Mesenchymal stem cell (in vitro differentiated cells and primary cell): ENCODE results near the gene RNF146.

Experiments
- DNase-seq: peaks from one replicate; pipeline ENCODE4 v3.0.0-alpha.2; 2013
- H2AFZ ChIP-seq: one replicate; pipeline ENCODE4 v1.6.1; 2013; ENCODE audit warnings: low read depth, mild to moderate bottlenecking, control low read depth, inconsistent platforms, low read length, moderate library complexity
- H2AK5ac ChIP-seq: 2 replicates; pipeline ENCODE4 v1.6.1; 2013; ENCODE audit warnings: low read length, moderate library complexity, mild to moderate bottlenecking, inconsistent platforms; ENCODE audit not compliant: severe bottlenecking
- H2BK120ac ChIP-seq: one replicate; pipeline ENCODE4 v1.6.1; 2013; ENCODE audit warnings: low read depth, mild to moderate bottlenecking, inconsistent platforms, low read length, moderate library complexity
- H2BK12ac ChIP-seq, 2 experiments: one replicate each; pipeline ENCODE4 v1.6.1; 2013; ENCODE audit warnings: inconsistent platforms in 2 of 2, low read length in 2 of 2, mild to moderate bottlenecking in 2 of 2, moderate library complexity in 2 of 2, control low read depth in 1 of 2
- H2BK15ac ChIP-seq: one replicate; pipeline ENCODE4 v1.6.1; 2013; ENCODE audit warnings: mild to moderate bottlenecking, low read depth, inconsistent platforms; ENCODE audit not compliant: poor library complexity, severe bottlenecking
- H2BK5ac ChIP-seq: 2 replicates; pipeline ENCODE4 v1.6.1; 2013; ENCODE audit warnings: low read depth, mild to moderate bottlenecking, low read length, control low read depth, inconsistent platforms; ENCODE audit not compliant: poor library complexity, severe bottlenecking
- H3K14ac ChIP-seq, 2 experiments: one replicate each; pipeline ENCODE4 v1.6.1; 2013; ENCODE audit warnings: inconsistent platforms in 2 of 2, low read length in 2 of 2, control low read depth in 1 of 2, mild to moderate bottlenecking in 1 of 2, moderate library complexity in 1 of 2
- H3K18ac ChIP-seq, 2 experiments: one replicate each; pipeline ENCODE4 v1.6.1; 2013; ENCODE audit warnings: inconsistent platforms in 2 of 2, low read length in 2 of 2, control low read depth in 1 of 2, low read depth in 1 of 2, mild to moderate bottlenecking in 1 of 2
- H3K23ac ChIP-seq, 2 experiments: one replicate each; pipeline ENCODE4 v1.6.1; 2013; ENCODE audit warnings: inconsistent platforms in 2 of 2, low read length in 2 of 2, mild to moderate bottlenecking in 2 of 2, moderate library complexity in 2 of 2, control low read depth in 1 of 2
- H3K27ac ChIP-seq: 2 replicates; pipeline ENCODE4 v1.5.1; 2013; ENCODE audit warnings: mild to moderate bottlenecking, moderate library complexity, low read length, control low read depth, inconsistent platforms; ENCODE audit not compliant: poor library complexity, severe bottlenecking
- H3K27me3 ChIP-seq, 2 experiments: 2 replicates each; pipeline versions ENCODE4 v1.6.1 to v1.7.0; 2013; ENCODE audit warnings: low read length in 2 of 2, mild to moderate bottlenecking in 2 of 2, moderate library complexity in 2 of 2, control low read depth in 1 of 2, inconsistent platforms in 1 of 2; ENCODE audit not compliant: control insufficient read depth in 1 of 2, insufficient read depth in 1 of 2
- H3K36me3 ChIP-seq, 2 experiments: 2 replicates each; pipeline versions ENCODE4 v1.6.1 to v1.7.0; 2013; ENCODE audit warnings: low read length in 2 of 2, control low read depth in 1 of 2, inconsistent platforms in 1 of 2, low read depth in 1 of 2, mild to moderate bottlenecking in 1 of 2; ENCODE audit not compliant: insufficient read depth in 2 of 2, control insufficient read depth in 1 of 2
- H3K4ac ChIP-seq, 2 experiments: one replicate each; pipeline ENCODE4 v1.6.1; 2013; ENCODE audit warnings: inconsistent platforms in 2 of 2, low read length in 2 of 2, mild to moderate bottlenecking in 2 of 2, moderate library complexity in 2 of 2, control low read depth in 1 of 2, low read depth in 1 of 2
- H3K4me1 ChIP-seq: 2 replicates; pipeline ENCODE4 v1.6.1; 2013; ENCODE audit warnings: low read depth, low read length, control low read depth; ENCODE audit not compliant: control insufficient read depth, insufficient read depth
- H3K4me2 ChIP-seq: 2 replicates; pipeline ENCODE4 v1.6.1; 2013; ENCODE audit warnings: low read length, mild to moderate bottlenecking, inconsistent platforms; ENCODE audit not compliant: poor library complexity, severe bottlenecking
- H3K4me3 ChIP-seq, 2 experiments: 2 replicates each; pipeline versions ENCODE4 v1.5.1 to v1.7.0; 2013; ENCODE audit warnings: low read length in 2 of 2, mild to moderate bottlenecking in 2 of 2, control low read depth in 1 of 2, low read depth in 1 of 2; ENCODE audit not compliant: insufficient read depth in 1 of 2
- H3K79me1 ChIP-seq: replicated peaks from 2 replicates; pipeline ENCODE4 v1.6.1; 2013; ENCODE audit warnings: mild to moderate bottlenecking, control low read depth, low read length, inconsistent platforms; ENCODE audit not compliant: poor library complexity, severe bottlenecking
- H3K9ac ChIP-seq: 2 replicates; pipeline ENCODE4 v1.7.0; 2013; ENCODE audit warnings: mild to moderate bottlenecking, low read length, moderate library complexity
- H3K9me3 ChIP-seq: 2 replicates; pipeline ENCODE4 v1.7.0; 2013; ENCODE audit warnings: mild to moderate bottlenecking, low read length; ENCODE audit not compliant: control insufficient read depth
- H4K8ac ChIP-seq: one replicate; pipeline ENCODE4 v1.6.1; 2013; ENCODE audit warnings: inconsistent platforms, mild to moderate bottlenecking, low read length, moderate library complexity
- H4K91ac ChIP-seq: one replicate; pipeline ENCODE4 v1.6.1; 2013; ENCODE audit warnings: mild to moderate bottlenecking, low read length, inconsistent platforms
- WGBS: methylation state at CpG from one replicate; pipeline ENCODE4 v1.1.7; 2013; ENCODE audit warnings: mixed read lengths; 5-methylcytosine and 5-hydroxymethylcytosine counted together

The RNF146 gene

DNA sequence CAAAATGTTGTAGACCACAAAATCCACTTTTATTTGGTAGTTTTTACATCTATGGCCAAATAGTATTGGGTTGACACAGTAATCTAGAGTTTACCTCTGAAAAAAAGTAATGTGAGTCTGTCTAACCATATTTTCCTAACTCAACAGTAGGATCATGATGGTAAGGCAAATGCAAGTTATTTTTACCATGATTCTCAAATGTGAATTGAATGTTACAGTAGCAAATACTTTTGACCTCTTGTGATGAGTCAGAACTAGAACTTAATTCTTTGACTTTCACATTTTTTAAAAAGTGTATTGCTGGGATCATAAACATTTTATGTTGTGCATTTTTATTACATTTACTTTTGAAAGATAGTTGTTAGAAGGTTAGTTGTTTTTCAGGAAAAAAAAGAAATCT, 22.0 kb downstream of the RNF146 start:
- H3K4me1 ChIP-seq, result no peaks in the 10 kb centered on the region
- H3K4me3 ChIP-seq, result no peak overlapping the region
- DNase-seq, result peak; percentile 43
- no peak overlapping the region for H3K4ac ChIP-seq
- H2BK120ac ChIP-seq, result no peak overlapping the region
- peaks cover 9 to 82% of the 10 kb centered on the region in 2 experiments for H3K36me3 ChIP-seq
- no peak overlapping the region for H3K27ac ChIP-seq
- H3K4me2 ChIP-seq, result no peak overlapping the region
- H2BK5ac ChIP-seq, result no peak overlapping the region
- H4K8ac ChIP-seq, result no peak overlapping the region
- no peak overlapping the region for H3K23ac ChIP-seq
- H3K9me3 ChIP-seq, result no peaks in the 10 kb centered on the region
- H2AK5ac ChIP-seq, result no peak overlapping the region
- H3K27me3 ChIP-seq, result no peaks in the 10 kb centered on the region
- H2BK15ac ChIP-seq, result no peak overlapping the region
- H3K9ac ChIP-seq, result no peak overlapping the region
- no peak overlapping the region for H2AFZ ChIP-seq
- no peak overlapping the region for H2BK12ac ChIP-seq
- no peak overlapping the region for H4K91ac ChIP-seq
- peaks cover 9% of the 10 kb centered on the region for H3K79me1 ChIP-seq
- H3K14ac ChIP-seq, result no peak overlapping the region
- no peak overlapping the region for H3K18ac ChIP-seq

DNA sequence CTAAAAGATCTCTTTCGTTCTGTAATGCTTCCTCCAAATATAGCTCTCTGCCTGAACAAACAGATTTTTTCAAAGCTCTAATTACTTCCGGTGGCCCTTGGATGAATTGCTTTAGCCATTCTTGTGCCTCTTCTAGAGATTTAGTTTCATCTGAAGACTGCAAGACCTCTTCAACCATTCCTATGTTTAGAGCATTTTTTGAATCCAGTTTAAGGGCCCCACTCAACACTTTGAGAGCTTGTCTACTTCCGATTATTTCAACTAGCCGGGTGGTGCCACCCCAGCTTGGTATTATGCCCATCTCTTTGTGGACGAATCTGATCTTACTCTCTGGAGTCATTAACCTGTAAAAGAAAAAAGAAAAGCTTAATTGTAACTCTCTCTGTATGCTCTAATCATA, 23.3 kb downstream of the RNF146 start:
- no peak overlapping the region for H4K8ac ChIP-seq
- no peak overlapping the region for H3K27ac ChIP-seq
- no peaks in the 10 kb centered on the region for H3K4me1 ChIP-seq
- H2BK120ac ChIP-seq, result no peak overlapping the region
- H3K23ac ChIP-seq, result no peak overlapping the region
- H3K4me3 ChIP-seq, result no peak overlapping the region
- H4K91ac ChIP-seq, result no peak overlapping the region
- no peak for DNase-seq
- no peak overlapping the region for H2AK5ac ChIP-seq
- H3K36me3 ChIP-seq, result peaks cover 9 to 79% of the 10 kb centered on the region in 2 experiments
- H3K9ac ChIP-seq, result no peak overlapping the region
- 93% methylated on average over 4 of the region's 5 CpGs for WGBS
- H2AFZ ChIP-seq, result no peak overlapping the region
- H3K4ac ChIP-seq, result no peak overlapping the region
- no peak overlapping the region for H3K14ac ChIP-seq
- H3K4me2 ChIP-seq, result no peak overlapping the region
- no peak overlapping the region for H2BK15ac ChIP-seq
- H2BK12ac ChIP-seq, result no peak overlapping the region
- no peak overlapping the region for H3K18ac ChIP-seq
- H3K27me3 ChIP-seq, result no peaks in the 10 kb centered on the region
- no peak overlapping the region for H2BK5ac ChIP-seq
- H3K79me1 ChIP-seq, result peaks cover 11% of the 10 kb centered on the region
- H3K9me3 ChIP-seq, result no peaks in the 10 kb centered on the region

DNA sequence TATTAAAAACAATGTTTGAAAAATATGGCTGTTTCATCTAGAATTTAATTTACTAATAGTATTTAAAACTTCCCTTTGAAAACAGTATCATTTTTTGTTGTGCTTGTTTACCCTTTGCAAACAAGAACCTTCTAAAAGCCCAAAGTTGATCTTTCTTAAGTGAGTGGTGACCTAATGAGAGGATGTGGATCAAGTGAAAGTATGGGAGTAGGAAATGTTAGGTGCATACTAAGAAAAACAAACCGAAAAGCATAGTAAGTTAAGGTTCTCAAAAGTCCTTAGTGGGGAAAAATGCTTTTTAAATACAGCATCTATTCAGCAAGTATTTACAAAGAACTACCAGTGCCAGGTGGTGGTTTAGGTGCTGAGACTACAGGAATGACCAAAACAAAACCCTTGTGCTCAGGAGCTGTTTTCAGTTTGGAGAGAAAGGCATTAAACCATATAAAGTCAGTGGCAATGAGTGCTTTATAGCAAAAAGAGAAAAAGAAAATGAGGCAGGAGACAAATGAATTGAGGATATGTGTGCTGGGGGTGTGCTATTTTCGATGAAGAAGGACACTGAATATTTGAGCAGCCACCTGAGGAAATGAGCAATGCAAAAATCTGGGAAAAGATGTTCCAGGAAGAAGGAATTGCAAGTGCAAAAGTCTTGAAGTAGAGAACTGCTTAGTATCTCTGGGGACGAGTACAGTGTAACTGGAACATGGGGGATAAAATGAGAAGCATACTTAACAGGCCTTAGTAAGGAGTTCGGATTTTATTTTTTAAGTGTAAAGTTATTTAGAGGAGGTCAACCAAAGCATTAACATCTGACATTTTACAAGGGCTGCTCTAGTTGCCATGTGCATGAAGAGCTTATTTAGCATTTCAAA, 24.0 kb downstream of the RNF146 start:
- Histone ChIP-seq H3K9ac (peak overlapping the region; percentile 42), H3K23ac (no peak overlapping the region), H3K27me3 (no peaks in the 10 kb centered on the region), H3K9me3 (no peaks in the 10 kb centered on the region), H3K4ac (no peak overlapping the region), H4K8ac (no peak overlapping the region), H2BK12ac (no peak overlapping the region), H2BK5ac (no peak overlapping the region), H3K14ac (no peak overlapping the region), H3K4me1 (no peaks in the 10 kb centered on the region), H3K36me3 (peaks cover 9 to 78% of the 10 kb centered on the region in 2 experiments), H2BK120ac (no peak overlapping the region), H3K18ac (no peak overlapping the region), H3K4me3 (peak overlapping the region in 1 of 2 experiments; percentile 45), H2BK15ac (no peak overlapping the region), H2AK5ac (no peak overlapping the region), H3K79me1 (peaks cover 9% of the 10 kb centered on the region), H4K91ac (no peak overlapping the region), H3K4me2 (no peak overlapping the region), H3K27ac (no peak overlapping the region), H2AFZ (no peak overlapping the region)
- WGBS, result 91% methylated on average over 4 of the region's 4 CpGs
- no peak for DNase-seq

DNA sequence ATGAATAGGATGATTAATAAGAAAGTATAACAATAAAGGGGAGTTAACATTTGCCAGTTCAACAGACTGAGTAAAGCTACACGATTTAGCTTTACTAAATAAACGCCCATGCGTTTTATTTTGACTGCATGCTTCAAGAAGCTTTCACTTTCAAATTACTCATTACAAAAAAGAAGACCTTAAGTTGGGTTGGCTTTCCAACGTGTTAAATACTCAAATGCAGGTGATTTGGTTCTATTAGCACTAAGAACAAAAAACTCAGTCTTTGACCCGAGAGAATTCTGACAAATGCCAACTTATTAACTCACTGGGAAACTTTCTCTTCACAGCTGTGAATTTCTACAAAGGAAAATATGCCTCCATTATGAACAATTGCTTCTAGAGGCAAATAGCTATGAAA, 24.8 kb downstream of the RNF146 start:
- H2BK5ac ChIP-seq, result no peak overlapping the region
- no peak overlapping the region for H3K4ac ChIP-seq
- H3K79me1 ChIP-seq, result peaks cover 12% of the 10 kb centered on the region
- no peaks in the 10 kb centered on the region for H3K4me1 ChIP-seq
- WGBS, result 78% methylated on average over 5 of the region's 5 CpGs
- no peak overlapping the region for H3K18ac ChIP-seq
- peak; percentile 8 for DNase-seq
- no peak overlapping the region for H3K14ac ChIP-seq
- peak overlapping the region; percentile 42 for H3K9ac ChIP-seq
- no peak overlapping the region for H3K4me2 ChIP-seq
- no peak overlapping the region for H2AK5ac ChIP-seq
- no peak overlapping the region for H2AFZ ChIP-seq
- H4K91ac ChIP-seq, result no peak overlapping the region
- no peak overlapping the region for H2BK12ac ChIP-seq
- no peaks in the 10 kb centered on the region for H3K9me3 ChIP-seq
- H4K8ac ChIP-seq, result no peak overlapping the region
- no peaks in the 10 kb centered on the region for H3K27me3 ChIP-seq
- peak overlapping the region in 1 of 2 experiments; percentile 45 for H3K4me3 ChIP-seq
- peaks cover 11 to 77% of the 10 kb centered on the region in 2 experiments for H3K36me3 ChIP-seq
- no peak overlapping the region for H3K27ac ChIP-seq
- no peak overlapping the region for H2BK120ac ChIP-seq
- no peak overlapping the region for H2BK15ac ChIP-seq
- H3K23ac ChIP-seq, result no peak overlapping the region
